AG04450 (cell line): Measurements from ENCODE around the gene NDFIP1. TPM values are rescaled to one million over a fixed set of nuclear protein-coding genes. Genes with fewer than 3 reads are reported as not detected.

Experiments used
- CTCF ChIA-PET: fragments of 300-600, 350-600 bp; formaldehyde crosslinking; extraction: SDS; loops from one replicate; lab custom pipeline; 2022; ENCODE audit warnings: antibody characterized with exemption, inconsistent platforms; lab: Charles Lee
- POLR2A ChIA-PET: fragments of 350-600 bp; formaldehyde crosslinking; extraction: SDS; loops from one replicate; lab custom pipeline; 2021; ENCODE audit warnings: antibody characterized with exemption, inconsistent platforms; lab: Yijun Ruan, JAX
- DNase-seq: peaks from one replicate; pipeline ENCODE4 v3.0.0-alpha.2; 2011; ENCODE audit warnings: low read depth, low spot score
- H3K27ac ChIP-seq: one replicate; pipeline ENCODE4 v1.5.1; 2012; ENCODE audit warnings: low read depth, low read length, control low read depth
- H3K27me3 ChIP-seq: one replicate; pipeline ENCODE4 v1.6.0; 2012; ENCODE audit warnings: low read length; ENCODE audit not compliant: control insufficient read depth, insufficient read depth
- H3K4me3 ChIP-seq: 2 replicates; pipeline ENCODE4 v1.5.1; 2011; ENCODE audit warnings: mild to moderate bottlenecking, low read depth, low read length, control low read depth
- H3K9me3 ChIP-seq: 2 replicates; pipeline ENCODE4 v1.5.1; 2012; ENCODE audit warnings: low read length; ENCODE audit not compliant: control insufficient read depth, insufficient read depth
- CTCF ChIP-seq: IDR thresholded peaks from 2 replicates; pipeline ENCODE4 v1.5.1; 2011; ENCODE audit warnings: low read depth, low read length, control low read depth, inconsistent platforms
- polyA plus RNA-seq: library from polyadenylated mRNA; depleted of rRNA; stranded (reverse); fragments of >200 nt; gene quantifications from 2 replicates; pipeline ENCODE4 v1.2.3, GENCODE V29; 2011

The NDFIP1 gene
- polyA plus RNA-seq, 1 experiment: 31.9 TPM

GRCh38 chr5:142065273-142065672, 43.3 kb upstream of the NDFIP1 start:
- Histone ChIP-seq H3K27me3 (peaks cover 17% of the 10 kb centered on the region), H3K9me3 (no peaks in the 10 kb centered on the region), H3K27ac (no peak overlapping the region), H3K4me3 (no peak overlapping the region)
- TF ChIP-seq CTCF: no peak
- POLR2A ChIA-PET: no interaction called here
- CTCF ChIA-PET: interaction anchor here (0.6 to 0.7 kb wide), 2 partner anchors 49 to 816 kb away, joined by 5 to 9 read pairs; no protein-coding TSS in a partner anchor
- no peak for DNase-seq

DNA sequence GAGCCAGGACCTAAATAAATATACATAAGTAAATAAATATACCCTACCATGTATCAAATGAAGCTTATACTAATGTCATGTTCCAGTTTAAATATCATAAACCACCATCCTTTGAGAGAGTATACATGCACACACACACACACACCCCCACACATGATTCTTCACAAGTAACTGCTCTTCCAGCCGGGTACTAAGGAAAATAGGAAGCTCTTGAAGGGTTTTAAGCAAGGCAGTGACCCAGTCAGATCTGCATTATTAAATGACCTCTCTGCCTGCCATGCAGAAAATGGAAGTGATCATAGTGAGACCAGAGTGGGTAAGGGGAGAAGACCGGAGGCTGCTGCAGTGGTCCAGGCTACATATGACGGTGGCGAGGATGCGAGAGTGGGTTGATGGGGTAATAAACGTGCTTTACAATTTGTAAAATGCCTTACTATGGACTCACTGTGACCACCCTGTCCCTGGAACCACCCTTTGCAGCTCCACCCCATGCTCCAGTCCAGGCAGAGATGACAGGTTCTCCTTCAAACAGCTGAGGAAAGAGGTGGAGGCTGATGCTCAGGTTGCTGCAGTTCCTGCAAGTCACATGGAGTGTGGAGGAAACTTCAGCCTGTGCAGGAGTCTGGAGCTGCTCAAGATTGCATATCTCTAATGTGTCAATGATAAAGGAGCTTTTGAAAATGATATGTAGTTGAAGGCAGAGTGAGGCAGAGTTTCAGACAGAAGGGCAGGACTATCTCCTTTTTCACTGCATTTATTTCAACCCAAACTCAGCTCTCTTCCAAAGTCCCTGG, 38.8 kb upstream of the NDFIP1 start:
- ChIA-PET POLR2A (no interaction called here), CTCF (interaction anchor here (1.2 kb wide), 1 partner anchor 55 kb away, joined by 3 read pairs; no protein-coding TSS in a partner anchor)
- Histone ChIP-seq H3K4me3 (no peak overlapping the region), H3K27me3 (peaks cover 19% of the 10 kb centered on the region), H3K27ac (no peak overlapping the region), H3K9me3 (no peaks in the 10 kb centered on the region)
- no peak for TF ChIP-seq CTCF
- DNase-seq: no peak

DNA sequence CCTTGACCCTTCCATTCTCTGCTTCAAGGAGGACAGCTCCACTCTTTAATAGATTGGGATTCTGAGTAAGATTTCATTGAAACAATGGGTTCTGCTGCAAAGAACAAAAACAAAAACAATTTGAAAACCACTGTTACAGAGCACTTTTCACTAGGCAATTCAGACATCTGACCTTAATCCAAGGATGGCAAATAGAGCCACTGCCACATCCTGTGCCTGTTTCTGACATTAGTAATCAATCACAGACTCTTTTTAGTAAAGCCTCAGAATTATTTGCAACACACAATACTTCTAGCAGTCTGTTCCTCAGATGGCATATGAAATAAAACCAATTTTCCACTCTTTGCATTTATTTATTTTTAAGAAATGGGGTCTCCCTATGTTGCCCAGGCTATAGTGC, 37.8 kb upstream of the NDFIP1 start:
- DNase-seq: no peak
- peaks cover 19% of the 10 kb centered on the region for H3K27me3 ChIP-seq
- TF ChIP-seq CTCF: no peak
- H3K27ac ChIP-seq: no peak overlapping the region
- POLR2A ChIA-PET: no interaction called here
- CTCF ChIA-PET: interaction anchor here (1.2 kb wide), 1 partner anchor 56 kb away, joined by 3 read pairs; no protein-coding TSS in a partner anchor
- H3K9me3 ChIP-seq: no peaks in the 10 kb centered on the region
- no peak overlapping the region for H3K4me3 ChIP-seq

DNA sequence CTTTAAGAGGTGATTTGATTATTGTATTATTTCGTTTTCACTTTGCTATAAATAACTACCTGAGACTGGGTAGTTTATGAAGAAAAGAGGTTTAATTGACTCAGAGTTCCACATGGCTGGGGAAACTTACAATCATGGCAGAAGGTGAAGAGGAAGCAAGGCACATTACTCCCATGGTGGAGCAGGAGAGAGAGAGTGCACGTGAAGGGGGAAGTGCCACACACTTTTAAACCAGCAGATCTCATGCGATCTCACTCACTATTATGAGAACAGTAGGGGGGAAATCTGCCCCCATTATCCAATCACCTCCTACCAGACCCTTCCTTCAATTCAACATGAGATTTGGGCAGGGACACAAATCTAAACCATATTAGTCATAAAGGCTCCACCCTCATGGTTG, 36.1 kb upstream of the NDFIP1 start:
- ChIA-PET CTCF (no interaction called here), POLR2A (no interaction called here)

More for the DNA sequence above, 36.1 kb upstream of the NDFIP1 start:
- H3K27me3 ChIP-seq: peaks cover 11% of the 10 kb centered on the region
- H3K27ac ChIP-seq: no peak overlapping the region
- no peaks in the 10 kb centered on the region; the same call in 1 of the 2 replicates for H3K9me3 ChIP-seq
- DNase-seq: no peak
- no peak for TF ChIP-seq CTCF
- no peak overlapping the region for H3K4me3 ChIP-seq
